DND-41 (cell line): ENCODE measurements around the gene LRRC3.

Source experiments
- ATAC-seq: fragments of 200-7000 bp; cut with Tn5 transposase; 3 replicates; pipeline ENCODE4 v1.9.1; 2021; ENCODE audit warnings: low read depth; ENCODE audit not compliant: insufficient read depth
- DNase-seq: peaks from one replicate; pipeline ENCODE4 v3.0.0-alpha.2; 2020
- H2AFZ ChIP-seq: 2 replicates; pipeline ENCODE4 v1.6.0; 2012; ENCODE audit warnings: low read depth, low read length
- H3K27ac ChIP-seq: 2 replicates; pipeline ENCODE4 v1.5.1; 2012; ENCODE audit warnings: low read length, inconsistent platforms
- H3K27me3 ChIP-seq: fragments of 200-600 bp; sonication (generic); 2 replicates; pipeline ENCODE4 v1.6.0; 2012; ENCODE audit warnings: low read length, mild to moderate bottlenecking, inconsistent platforms; ENCODE audit not compliant: insufficient read depth, poor library complexity
- H3K36me3 ChIP-seq: 2 replicates; pipeline ENCODE4 v1.5.1; 2012; ENCODE audit warnings: low read length, inconsistent platforms; ENCODE audit not compliant: insufficient read depth
- H3K4me1 ChIP-seq: 2 replicates; pipeline ENCODE4 v1.5.1; 2012; ENCODE audit warnings: mild to moderate bottlenecking, low read length; ENCODE audit not compliant: insufficient read depth
- H3K4me2 ChIP-seq: 2 replicates; pipeline ENCODE4 v1.6.0; 2012; ENCODE audit warnings: mild to moderate bottlenecking, moderate library complexity, low read length, inconsistent platforms; ENCODE audit not compliant: insufficient read depth
- H3K4me3 ChIP-seq, 2 experiments: fragments of 200-600 bp in 1 of 2; shearing (Covaris generic) in 1 of 2; 2 replicates each; pipeline ENCODE4 v1.5.1; 2012 to 2016; ENCODE audit warnings: inconsistent platforms in 2 of 2, low read length in 2 of 2, mild to moderate bottlenecking in 2 of 2, low read depth in 1 of 2, moderate library complexity in 1 of 2
- H3K79me2 ChIP-seq: 2 replicates; pipeline ENCODE4 v1.6.0; 2012; ENCODE audit warnings: low read length, inconsistent platforms; ENCODE audit not compliant: insufficient read depth
- H3K9ac ChIP-seq: 2 replicates; pipeline ENCODE4 v1.6.0; 2012; ENCODE audit warnings: low read depth, mild to moderate bottlenecking, inconsistent platforms, low read length, moderate library complexity
- H3K9me3 ChIP-seq: 2 replicates; pipeline ENCODE4 v1.5.1; 2012; ENCODE audit warnings: low read length, moderate library complexity, mild to moderate bottlenecking, inconsistent platforms; ENCODE audit not compliant: insufficient read depth, severe bottlenecking
- H4K20me1 ChIP-seq: 2 replicates; pipeline ENCODE4 v1.6.0; 2012; ENCODE audit warnings: low read length; ENCODE audit not compliant: insufficient read depth
- EZH2 ChIP-seq: IDR thresholded peaks from 3 replicates; pipeline ENCODE4 v1.6.1; 2012; ENCODE audit warnings: borderline replicate concordance, low read depth, mild to moderate bottlenecking, moderate library complexity, low read length, inconsistent platforms; ENCODE audit not compliant: severe bottlenecking
- TF ChIP-seq, protein P1 (sequence below): IDR thresholded peaks from 2 replicates; pipeline ENCODE4 v1.5.1; 2012; ENCODE audit warnings: borderline replicate concordance, low read length, moderate library complexity, mild to moderate bottlenecking; ENCODE audit not compliant: poor library complexity, severe bottlenecking; ENCODE audit errors: extremely low read depth

LRRC3 gene

GRCh38 chr21:44496564-44497550 lies 41.5 kb downstream of the LRRC3 start:
- Histone ChIP-seq H3K27me3 (peaks cover 4% of the 10 kb centered on the region), H3K9me3 (peaks cover 2% of the 10 kb centered on the region), H3K36me3 (no peaks in the 10 kb centered on the region), H3K9ac (no peak overlapping the region), H3K4me2 (no peak overlapping the region), H3K79me2 (no peaks in the 10 kb centered on the region), H4K20me1 (no peaks in the 10 kb centered on the region; the same call in 1 of the 2 replicates), H2AFZ (no peak overlapping the region), H3K4me1 (no peaks in the 10 kb centered on the region), H3K4me3 (no peak overlapping the region), H3K27ac (no peak overlapping the region)
- TF ChIP-seq EZH2: no peak
- TF ChIP-seq, protein P1, sequence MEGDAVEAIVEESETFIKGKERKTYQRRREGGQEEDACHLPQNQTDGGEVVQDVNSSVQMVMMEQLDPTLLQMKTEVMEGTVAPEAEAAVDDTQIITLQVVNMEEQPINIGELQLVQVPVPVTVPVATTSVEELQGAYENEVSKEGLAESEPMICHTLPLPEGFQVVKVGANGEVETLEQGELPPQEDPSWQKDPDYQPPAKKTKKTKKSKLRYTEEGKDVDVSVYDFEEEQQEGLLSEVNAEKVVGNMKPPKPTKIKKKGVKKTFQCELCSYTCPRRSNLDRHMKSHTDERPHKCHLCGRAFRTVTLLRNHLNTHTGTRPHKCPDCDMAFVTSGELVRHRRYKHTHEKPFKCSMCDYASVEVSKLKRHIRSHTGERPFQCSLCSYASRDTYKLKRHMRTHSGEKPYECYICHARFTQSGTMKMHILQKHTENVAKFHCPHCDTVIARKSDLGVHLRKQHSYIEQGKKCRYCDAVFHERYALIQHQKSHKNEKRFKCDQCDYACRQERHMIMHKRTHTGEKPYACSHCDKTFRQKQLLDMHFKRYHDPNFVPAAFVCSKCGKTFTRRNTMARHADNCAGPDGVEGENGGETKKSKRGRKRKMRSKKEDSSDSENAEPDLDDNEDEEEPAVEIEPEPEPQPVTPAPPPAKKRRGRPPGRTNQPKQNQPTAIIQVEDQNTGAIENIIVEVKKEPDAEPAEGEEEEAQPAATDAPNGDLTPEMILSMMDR: no peak
- DNase-seq (no peak), ATAC-seq (no peak)

GRCh38 chr21:44497703-44498126 lies 42.4 kb downstream of the LRRC3 start:
- H4K20me1 ChIP-seq: no peaks in the 10 kb centered on the region; the same call in 1 of the 2 replicates
- H3K79me2 ChIP-seq: no peaks in the 10 kb centered on the region
- H3K27ac ChIP-seq: no peak overlapping the region
- no peak overlapping the region for H3K4me2 ChIP-seq
- H3K9me3 ChIP-seq: peaks cover 2% of the 10 kb centered on the region
- ATAC-seq: no peak
- H3K27me3 ChIP-seq: peaks cover 4% of the 10 kb centered on the region
- no peak for DNase-seq
- H3K4me3 ChIP-seq: no peak overlapping the region
- H2AFZ ChIP-seq: no peak overlapping the region
- no peak overlapping the region for H3K9ac ChIP-seq
- no peaks in the 10 kb centered on the region for H3K4me1 ChIP-seq
- H3K36me3 ChIP-seq: no peaks in the 10 kb centered on the region
- TF ChIP-seq, protein P1: no peak
- TF ChIP-seq EZH2: no peak

- no peaks in the 10 kb centered on the region for H3K4me1 ChIP-seq
- H2AFZ ChIP-seq: no peak overlapping the region
- no peak for DNase-seq
- H3K9ac ChIP-seq: no peak overlapping the region
- H4K20me1 ChIP-seq: no peaks in the 10 kb centered on the region; the same call in 1 of the 2 replicates
- H3K4me3 ChIP-seq: no peak overlapping the region
- H3K79me2 ChIP-seq: no peaks in the 10 kb centered on the region
- no peak overlapping the region for H3K27ac ChIP-seq
- H3K4me2 ChIP-seq: no peak overlapping the region
- H3K36me3 ChIP-seq: no peaks in the 10 kb centered on the region
- no peak for ATAC-seq
- H3K27me3 ChIP-seq: peaks cover 4% of the 10 kb centered on the region
- TF ChIP-seq, protein P1: no peak
- TF ChIP-seq EZH2: no peak
- no peaks in the 10 kb centered on the region for H3K9me3 ChIP-seq
These were observed 43.2 kb downstream of the LRRC3 start for GRCh38 chr21:44498280-44499210.
